Muscle layer of duodenum (tissue), 2 donors: ENCODE data around the gene GRN.
"Not testable (repeated sequence)": the region's sequence is repeated elsewhere in the genome, so short reads cannot be mapped to it uniquely, and the experiment has no call there.

ENCODE experiments used
- H3K27ac ChIP-seq: one replicate; pipeline ENCODE4 v1.7.0; 2013; ENCODE audit warnings: mild to moderate bottlenecking, low read length
- H3K27me3 ChIP-seq: one replicate; pipeline ENCODE4 v1.7.0; 2013; ENCODE audit warnings: low read depth, mild to moderate bottlenecking, control low read depth, low read length
- H3K36me3 ChIP-seq, 2 donors: one replicate each; pipeline ENCODE4 v1.7.0; 2013; ENCODE audit warnings: low read length in 2 of 2, control low read depth in 1 of 2, mild to moderate bottlenecking in 1 of 2; ENCODE audit not compliant: insufficient read depth in 2 of 2, control insufficient read depth in 1 of 2
- H3K4me1 ChIP-seq, 2 donors: one replicate each; pipeline ENCODE4 v1.7.0; 2013; ENCODE audit warnings: low read length in 2 of 2, mild to moderate bottlenecking in 2 of 2, control low read depth in 1 of 2, moderate library complexity in 1 of 2; ENCODE audit not compliant: insufficient read depth in 2 of 2, control insufficient read depth in 1 of 2
- H3K4me3 ChIP-seq, 2 donors: one replicate each; pipeline ENCODE4 v1.7.0; 2013; ENCODE audit warnings: low read length in 2 of 2, low read depth in 1 of 2, mild to moderate bottlenecking in 1 of 2
- H3K9me3 ChIP-seq, 2 donors: one replicate each; pipeline ENCODE4 v1.7.0; 2013; ENCODE audit warnings: low read length in 2 of 2, control low read depth in 1 of 2, mild to moderate bottlenecking in 1 of 2; ENCODE audit not compliant: control insufficient read depth in 1 of 2
- donor health status: healthy.

The GRN gene

DNA sequence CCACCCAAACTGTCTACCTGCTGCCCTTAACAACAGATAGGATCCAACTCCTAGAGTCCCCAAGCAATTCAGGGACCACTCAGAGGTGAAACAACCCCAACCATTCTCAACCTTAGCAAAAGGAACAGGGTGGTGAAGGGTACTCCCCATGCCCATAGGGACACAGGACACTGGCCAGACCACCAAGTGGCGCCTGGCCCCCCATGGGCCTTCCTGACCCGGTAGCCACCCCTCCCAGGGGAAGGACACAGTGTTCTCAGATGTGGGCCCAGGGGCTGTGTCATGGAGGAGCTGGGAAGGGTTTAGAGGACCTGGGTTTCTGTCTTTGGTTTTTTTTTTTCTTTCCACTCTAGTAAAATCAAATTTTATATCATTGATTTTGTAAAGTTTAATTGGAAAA, 10.8 kb upstream of the GRN start:
- Histone ChIP-seq H3K27ac (no peak overlapping the region), H3K4me3 (no peak overlapping the region), H3K27me3 (no peaks in the 10 kb centered on the region)

GRCh38 chr17:44334727-44335126, 10.4 kb upstream of the GRN start:
- Histone ChIP-seq H3K27ac (no peak overlapping the region), H3K4me1 (peaks cover 0 to 5% of the 10 kb centered on the region in 2 donors)

More for the DNA sequence above, 10.8 kb upstream of the GRN start:
- Histone ChIP-seq H3K36me3 (no peaks in the 10 kb centered on the region), H3K4me1 (peaks cover 0 to 5% of the 10 kb centered on the region in 2 donors), H3K9me3 (no peaks in the 10 kb centered on the region)

GRCh38 chr17:44335564-44335963, 9.5 kb upstream of the GRN start:
- Histone ChIP-seq H3K4me1 (peaks cover 0 to 5% of the 10 kb centered on the region in 2 donors), H3K27me3 (no peaks in the 10 kb centered on the region), H3K9me3 (no peaks in the 10 kb centered on the region), H3K27ac (no peak overlapping the region), H3K4me3 (no peak overlapping the region), H3K36me3 (no peaks in the 10 kb centered on the region)

More at GRCh38 chr17:44334727-44335126, 10.4 kb upstream of the GRN start:
- Histone ChIP-seq H3K36me3 (no peaks in the 10 kb centered on the region), H3K4me3 (no peak overlapping the region), H3K9me3 (no peaks in the 10 kb centered on the region), H3K27me3 (no peaks in the 10 kb centered on the region)

- no peaks in the 10 kb centered on the region for H3K36me3 ChIP-seq
- no peak overlapping the region for H3K4me3 ChIP-seq
- no peak overlapping the region for H3K27ac ChIP-seq
- H3K4me1 ChIP-seq = peaks cover 0 to 5% of the 10 kb centered on the region in 2 donors
- no peaks in the 10 kb centered on the region for H3K27me3 ChIP-seq
- H3K9me3 ChIP-seq = no peaks in the 10 kb centered on the region
These were observed 9.1 kb upstream of the GRN start for GRCh38 chr17:44335968-44336367.

DNA sequence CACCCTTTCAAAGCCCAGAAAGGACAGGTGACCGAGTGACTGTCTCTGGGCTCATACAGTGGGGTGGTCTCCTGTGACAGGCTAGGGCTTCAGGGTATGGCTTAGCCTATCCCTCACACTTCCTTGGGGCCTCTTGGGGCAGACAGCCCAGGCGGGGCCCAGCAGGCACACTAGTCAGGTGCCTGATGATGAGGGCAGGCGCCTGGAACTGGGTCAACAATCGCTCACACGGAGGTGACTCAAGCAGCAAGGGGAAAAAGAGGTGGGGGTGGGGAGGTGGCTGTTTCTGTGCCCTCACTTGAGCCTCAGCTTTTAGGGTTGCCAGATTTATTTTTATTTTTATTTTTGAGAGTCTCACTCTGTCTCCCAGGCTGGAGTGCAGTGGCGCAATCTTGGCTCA, 6.4 kb upstream of the GRN start:
- Histone ChIP-seq H3K9me3 (no peaks in the 10 kb centered on the region), H3K4me1 (no peaks in the 10 kb centered on the region), H3K27ac (no peak overlapping the region), H3K4me3 (no peak overlapping the region), H3K27me3 (no peaks in the 10 kb centered on the region), H3K36me3 (no peaks in the 10 kb centered on the region)

GRCh38 chr17:44340553-44340952, 4.5 kb upstream of the GRN start:
- H3K4me3 ChIP-seq, H3K9me3 ChIP-seq, H3K27me3 ChIP-seq, H3K4me1 ChIP-seq, H3K36me3 ChIP-seq, H3K27ac ChIP-seq: not testable (repeated sequence)

DNA sequence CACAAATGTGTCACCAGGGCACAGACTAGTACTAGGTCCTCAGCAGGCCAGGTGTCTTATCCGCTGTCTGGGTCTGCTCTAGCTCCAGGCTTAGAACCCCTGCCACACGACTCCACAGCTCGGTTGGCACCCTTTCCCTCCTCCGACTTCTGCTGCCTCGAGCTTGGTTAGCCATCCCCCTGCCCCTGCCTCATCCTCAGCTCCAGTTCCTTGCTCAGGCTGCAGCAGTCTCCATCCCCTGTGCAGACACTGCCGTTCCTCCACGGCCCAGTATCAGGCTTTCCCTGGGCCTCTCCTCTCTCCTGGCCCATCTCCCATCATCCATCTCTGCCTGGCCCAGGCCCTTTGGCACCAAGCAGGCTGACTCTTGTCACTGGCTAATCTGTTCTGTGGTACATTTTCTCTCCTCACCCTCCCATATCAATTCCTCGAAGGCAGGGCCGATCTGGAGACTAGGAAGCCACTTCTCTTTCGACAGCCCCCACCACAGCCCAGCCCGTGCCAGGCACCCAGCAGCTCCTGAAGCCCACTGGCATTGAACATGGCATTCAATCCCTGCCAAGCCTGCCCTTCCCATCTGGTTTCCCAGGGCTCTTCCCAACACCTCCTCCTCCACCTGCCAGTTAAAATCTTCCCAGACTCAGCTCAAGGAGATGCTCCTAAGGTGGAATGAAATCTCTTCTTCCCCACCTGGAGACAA, 1.4 kb upstream of the GRN start:
- peaks cover 0 to 21% of the 10 kb centered on the region in 2 donors for H3K4me1 ChIP-seq
- H3K9me3 ChIP-seq = no peaks in the 10 kb centered on the region
- H3K27me3 ChIP-seq = no peaks in the 10 kb centered on the region
- H3K27ac ChIP-seq = no peak overlapping the region
- peaks cover 0 to 2% of the 10 kb centered on the region in 2 donors for H3K36me3 ChIP-seq
- H3K4me3 ChIP-seq = no peak overlapping the region

- Histone ChIP-seq H3K9me3 (no peaks in the 10 kb centered on the region), H3K27me3 (no peaks in the 10 kb centered on the region), H3K4me1 (peaks cover 0 to 27% of the 10 kb centered on the region in 2 donors), H3K36me3 (peaks cover 4 to 20% of the 10 kb centered on the region in 2 donors), H3K4me3 (peak overlapping the region; percentile 95 to 97), H3K27ac (peak overlapping the region; percentile 86)
These were observed 438 bp downstream of the GRN start for GRCh38 chr17:44345454-44346026.

DNA sequence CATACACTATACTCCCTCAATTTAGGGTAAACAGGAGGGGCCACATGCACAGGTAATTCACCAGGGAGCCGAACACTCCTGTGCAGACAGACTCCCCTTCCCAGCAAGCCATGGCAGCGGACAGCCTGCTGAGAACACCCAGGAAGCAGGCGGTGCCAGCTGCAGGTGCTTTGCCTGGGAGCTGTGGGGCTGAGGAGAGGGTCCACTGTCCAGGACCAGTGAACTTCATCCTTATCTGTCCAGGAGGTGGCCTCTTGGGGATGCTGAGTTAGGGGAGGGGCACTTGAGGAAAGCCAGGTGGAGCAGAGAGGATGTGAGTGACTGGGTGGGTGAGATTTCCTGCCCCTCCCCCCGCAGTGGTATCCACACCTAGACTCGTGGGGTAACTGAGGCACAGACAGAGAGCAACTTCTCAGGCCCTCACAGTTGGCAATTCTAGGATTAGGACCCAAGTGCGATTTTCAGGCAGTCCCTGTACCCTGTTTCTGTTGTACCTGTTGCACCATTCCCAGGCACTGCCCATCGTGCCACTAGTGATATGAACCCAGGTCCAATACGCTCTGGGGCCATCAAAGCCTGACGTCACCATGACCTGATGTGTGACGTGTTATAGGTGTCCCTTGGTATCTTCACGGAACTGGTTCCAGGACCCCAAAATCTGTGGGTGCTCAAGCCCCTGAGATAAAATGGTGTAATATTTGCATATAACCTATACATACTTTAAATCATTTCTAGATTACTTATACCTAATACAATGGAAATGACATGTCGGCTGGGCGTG, 1.2 kb downstream of the GRN start:
- no peaks in the 10 kb centered on the region for H3K27me3 ChIP-seq
- H3K4me1 ChIP-seq = peaks cover 0 to 27% of the 10 kb centered on the region in 2 donors
- H3K9me3 ChIP-seq = no peaks in the 10 kb centered on the region
- H3K36me3 ChIP-seq = peaks cover 8 to 28% of the 10 kb centered on the region in 2 donors
- H3K27ac ChIP-seq = peak overlapping the region; percentile 86
- H3K4me3 ChIP-seq = peak overlapping the region; percentile 95 to 97

DNA sequence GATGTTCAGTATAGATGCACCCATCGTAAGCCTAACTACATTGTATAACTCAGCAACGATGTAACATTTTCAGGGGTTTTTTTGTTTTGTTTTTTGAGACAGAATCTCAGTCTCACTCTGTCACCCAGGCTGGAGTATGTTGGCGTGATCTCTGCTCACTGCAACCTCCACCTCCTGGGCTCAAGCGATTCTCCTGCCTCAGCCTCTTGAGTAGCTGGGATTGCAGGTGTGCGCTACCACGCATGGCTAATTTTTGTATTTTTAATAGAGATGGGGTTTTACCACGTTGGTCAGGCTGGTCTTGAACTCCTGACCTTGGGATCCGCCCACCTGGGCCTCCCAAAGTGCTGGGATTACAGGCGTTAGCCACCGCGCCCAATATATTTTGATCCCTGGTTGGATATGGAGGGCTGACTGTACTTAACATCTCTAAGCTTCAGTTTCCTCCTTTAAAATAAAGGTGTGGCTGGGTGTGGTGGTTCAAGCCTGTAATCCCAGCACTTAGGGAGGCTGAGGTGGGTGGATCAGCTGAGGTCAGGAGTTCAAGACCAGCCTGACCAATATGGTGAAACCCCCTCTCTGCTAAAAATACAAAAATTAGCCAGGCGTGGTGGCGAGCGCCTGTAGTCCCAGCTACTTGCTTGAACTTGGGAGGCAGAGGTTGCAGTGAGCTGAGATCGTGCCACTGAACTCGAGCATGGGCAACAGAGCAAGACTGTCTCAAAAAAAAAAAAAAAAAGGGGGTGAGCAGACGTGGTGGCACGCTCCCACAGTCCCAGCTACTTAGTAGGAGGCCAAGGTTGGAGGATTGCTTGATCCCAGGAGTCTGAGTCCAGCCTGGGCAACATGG, 2.3 kb downstream of the GRN start:
- H3K27me3 ChIP-seq, H3K27ac ChIP-seq, H3K9me3 ChIP-seq, H3K4me3 ChIP-seq: not testable (repeated sequence)
- Histone ChIP-seq H3K4me1 (peaks cover 0 to 27% of the 10 kb centered on the region in 2 donors), H3K36me3 (peaks cover 17 to 39% of the 10 kb centered on the region in 2 donors)
